ENCODE measurements around the gene RTN4R.
A peak's percentile ranks its signal among the peaks of the same experiment; 100 is the strongest.

Gene RTN4R

DNA sequence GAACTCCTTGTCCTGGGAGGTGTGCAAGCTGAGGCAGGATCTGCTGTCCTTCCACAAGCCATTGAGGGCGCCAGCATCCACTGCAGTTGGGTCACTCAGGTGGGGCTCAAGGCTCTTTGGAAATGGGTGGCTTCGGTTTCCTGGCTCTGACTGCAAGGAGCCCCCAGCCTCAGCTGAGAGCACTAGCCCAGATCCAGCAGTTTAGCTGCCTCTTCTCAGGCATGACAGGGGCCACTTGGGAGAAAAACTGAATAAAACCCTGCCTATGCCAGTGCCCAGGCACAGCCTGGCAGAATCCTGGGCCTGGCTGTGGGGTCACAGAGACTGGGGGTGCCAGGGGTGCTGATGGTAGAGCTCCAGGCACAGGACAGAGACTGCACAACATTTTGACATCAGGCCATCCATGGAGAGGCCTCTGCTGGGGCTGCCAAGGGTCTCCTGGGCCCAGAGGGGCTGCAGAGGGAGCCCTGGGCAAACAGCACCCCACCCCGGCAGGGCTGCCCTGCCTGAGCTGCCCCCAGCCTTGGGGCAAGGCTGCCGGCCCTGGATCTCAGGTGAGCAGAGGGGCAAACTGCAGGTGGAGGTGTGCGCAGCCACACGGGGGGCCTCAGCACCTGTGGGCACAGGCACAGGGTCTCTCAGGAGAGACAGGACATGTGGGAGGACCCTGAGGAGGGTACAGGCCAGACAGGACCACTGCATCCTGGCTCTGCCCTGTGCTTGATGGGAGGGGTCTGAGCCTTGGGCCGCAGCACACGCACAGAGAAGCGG lies 28.3 kb downstream of the RTN4R start:
- DNase-seq, result no peak

DNA sequence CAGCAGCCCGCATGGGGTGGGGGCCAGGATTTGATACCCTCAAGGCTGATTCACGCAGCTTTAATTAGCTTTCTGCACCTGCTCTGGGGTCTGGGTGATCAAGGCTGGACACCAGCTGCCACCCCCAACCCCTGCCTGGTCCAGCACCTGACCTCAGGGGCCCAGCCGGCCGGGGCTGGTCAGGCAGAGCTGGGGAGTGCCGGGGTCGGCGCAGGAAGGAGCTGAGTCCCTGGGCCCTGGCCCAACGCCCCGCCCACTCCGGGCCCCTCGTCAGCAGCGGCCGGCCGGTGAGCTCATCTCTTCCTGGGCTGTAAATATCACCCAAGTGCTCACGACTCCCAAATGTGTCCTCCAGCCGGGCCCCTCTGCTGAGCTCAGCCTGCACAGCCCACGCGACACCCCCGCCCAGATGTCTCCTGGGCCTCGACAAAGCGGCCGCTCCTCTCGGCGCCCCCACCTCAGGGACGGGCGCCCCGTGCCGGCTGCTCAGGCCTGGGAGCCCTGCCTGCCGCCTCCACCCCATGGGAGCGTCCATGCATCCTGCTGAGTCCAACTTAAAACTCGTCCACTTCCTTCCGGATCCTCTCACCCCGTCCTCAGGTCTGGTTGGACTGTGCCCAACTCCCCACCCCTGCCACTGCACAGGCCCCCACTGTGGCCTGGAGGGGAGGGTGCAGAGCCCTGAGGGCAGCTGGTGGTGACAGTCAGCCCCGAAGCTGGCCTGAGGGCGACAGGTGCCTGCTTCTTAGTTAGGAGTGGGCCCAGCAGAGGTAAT lies 29.0 kb downstream of the RTN4R start:
- DNase-seq, result no peak

DNA sequence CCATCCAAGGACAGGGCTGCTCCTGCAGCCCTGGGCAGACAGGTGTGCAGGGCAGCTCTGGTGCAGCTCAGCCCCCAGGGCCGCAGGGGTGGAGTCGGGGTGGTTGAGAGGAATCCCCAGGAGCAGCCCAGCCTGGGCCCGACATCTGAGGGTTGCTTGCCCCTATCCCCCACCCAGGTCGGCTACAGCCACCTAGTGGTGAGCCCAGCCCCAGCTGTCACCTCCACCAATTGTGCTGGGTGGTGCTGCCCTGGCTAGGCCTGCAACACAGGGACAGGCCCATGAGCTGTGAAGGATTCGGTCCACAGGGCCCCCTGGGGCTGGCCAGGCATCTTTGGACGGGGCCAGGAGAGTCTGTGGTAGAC lies 29.6 kb downstream of the RTN4R start:
- DNase-seq, result peak; percentile 51

DNA sequence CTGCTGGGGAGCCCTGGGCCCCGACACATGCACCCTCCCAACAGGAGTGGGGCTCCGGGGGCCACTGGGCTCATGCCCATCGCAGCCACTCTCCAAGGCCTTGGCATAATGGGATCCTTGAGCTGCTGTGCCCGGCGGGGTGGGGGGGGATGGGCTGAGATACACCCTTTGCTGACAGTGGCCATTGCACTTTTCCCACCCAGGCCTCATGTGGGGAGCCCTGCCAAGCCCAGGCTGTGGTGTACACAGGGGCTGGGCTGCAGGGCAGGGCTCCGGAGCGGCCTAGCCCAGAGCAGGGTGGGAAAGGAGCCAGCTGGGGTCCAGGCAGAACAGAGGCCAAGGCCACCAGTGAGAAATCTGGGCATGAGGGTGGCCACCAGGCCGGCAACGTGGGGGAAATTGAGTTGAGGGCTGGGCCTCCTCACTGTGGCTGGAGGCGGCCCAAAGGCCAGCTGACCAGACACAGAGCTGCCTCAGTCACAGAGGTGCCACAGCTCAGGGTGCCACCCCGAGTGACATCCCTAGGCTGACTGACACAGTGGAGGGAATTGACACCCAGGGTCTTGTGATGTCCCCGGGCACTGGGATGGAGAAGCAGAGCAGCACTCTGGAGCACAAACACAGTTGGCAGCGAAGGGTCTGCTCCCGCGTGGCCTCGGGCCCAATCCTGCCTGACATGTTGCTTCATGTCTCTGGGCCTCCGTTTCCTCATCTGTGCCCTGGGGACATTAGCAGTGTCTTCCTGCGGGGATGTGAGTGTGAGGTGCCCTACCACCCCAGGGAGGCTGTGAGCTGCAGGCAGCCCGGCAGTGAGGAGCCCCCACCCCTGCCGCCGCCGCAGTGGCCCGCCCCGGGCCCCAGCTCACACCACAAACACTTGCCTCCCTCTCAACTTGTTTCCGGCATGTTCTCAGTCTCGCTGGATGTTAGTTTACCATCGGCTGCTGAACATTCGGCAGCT lies 30.4 kb downstream of the RTN4R start:
- no peak for DNase-seq

DNA sequence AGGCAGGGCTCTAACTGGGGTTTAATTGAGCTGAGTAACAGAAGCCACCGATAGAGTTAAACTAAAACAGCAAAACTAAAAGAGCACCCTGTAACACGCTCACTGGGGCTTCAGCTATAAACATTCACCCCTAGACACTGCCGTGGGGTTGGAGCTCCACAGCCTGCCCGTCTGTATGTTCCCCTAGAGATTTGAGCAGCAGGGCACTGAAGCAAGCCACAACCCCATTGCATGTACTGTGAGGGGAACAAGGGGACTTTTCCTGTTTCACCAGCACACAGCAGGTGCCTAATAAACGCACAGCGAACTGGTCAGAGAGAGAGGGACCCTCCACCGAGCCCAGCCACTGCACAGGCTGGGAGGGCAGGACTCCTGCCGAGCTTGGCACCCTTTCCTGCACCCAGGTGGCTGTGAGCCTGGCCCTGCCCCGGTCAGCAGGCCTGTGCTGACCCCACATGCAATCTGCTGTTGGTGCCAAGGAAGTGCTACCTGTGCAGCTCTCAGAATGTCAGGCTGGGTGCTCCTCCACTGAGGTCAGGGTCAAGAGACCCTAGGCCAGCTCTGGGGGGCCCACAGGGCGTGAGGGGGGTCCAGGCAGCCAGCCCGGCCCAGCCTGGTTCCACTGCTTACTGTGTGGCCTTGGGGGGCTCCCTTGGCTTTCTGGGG lies 31.9 kb downstream of the RTN4R start:
- no peak for DNase-seq

DNA sequence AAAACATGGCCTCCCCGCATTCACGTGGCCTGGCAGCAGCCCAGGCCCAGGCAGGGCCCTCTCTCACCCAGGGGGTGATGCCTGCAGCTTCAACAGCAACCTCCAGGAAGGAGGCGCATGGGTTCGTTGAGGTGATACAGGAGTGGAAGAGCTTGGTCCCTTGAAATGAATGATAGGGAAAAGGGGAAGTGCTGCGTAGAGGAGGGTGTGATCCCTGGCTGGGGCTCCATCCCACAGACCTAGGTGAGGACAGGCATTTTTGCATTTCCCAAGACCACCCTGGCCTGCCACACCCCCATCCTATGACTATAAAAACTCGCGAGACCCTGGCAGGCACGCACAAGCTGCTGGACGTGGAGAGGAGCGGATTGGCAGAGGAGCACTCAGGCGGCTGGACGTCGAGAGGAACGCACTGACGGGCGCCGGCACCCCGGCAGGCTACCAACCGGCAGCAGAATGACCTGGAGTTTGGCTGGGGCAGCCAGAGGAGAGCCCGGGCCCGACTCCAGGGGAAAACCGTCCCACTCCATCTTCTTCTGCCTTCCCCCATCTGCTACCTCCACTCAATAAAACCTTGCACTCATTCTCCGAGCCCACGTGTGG lies 32.6 kb downstream of the RTN4R start:
- no peak for DNase-seq

DNA sequence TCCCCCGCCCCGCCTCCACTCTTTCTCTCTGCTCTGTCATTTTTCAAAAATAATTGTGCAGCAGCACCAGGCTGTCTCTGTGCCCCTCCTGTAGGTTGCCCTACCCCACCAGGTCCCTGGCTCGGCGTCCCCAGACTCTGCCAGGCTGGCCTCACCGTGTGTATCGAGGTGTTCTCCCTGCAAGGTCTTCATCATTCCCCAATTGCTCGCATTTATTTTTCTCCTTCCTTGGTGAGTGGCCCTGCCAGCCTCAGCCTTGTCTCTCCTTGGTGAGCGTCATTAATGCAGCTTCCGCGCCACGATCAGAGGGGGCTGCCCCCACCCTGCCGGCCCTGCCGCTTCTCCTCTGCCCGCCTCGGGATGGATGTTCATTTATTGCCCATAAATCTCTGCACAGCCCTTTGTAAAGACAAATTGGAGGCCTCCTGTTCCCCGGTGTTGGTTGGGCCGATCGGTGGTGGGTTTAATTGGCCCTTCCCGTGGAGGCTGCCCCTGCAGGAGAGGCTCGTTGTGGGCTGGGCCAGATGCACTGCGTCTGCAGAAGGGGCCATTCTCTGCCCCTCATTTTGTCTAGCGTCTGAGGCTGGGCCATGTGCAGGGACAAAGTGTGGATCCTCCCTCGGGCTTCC lies 33.2 kb downstream of the RTN4R start:
- DNase-seq, result no peak

DNA sequence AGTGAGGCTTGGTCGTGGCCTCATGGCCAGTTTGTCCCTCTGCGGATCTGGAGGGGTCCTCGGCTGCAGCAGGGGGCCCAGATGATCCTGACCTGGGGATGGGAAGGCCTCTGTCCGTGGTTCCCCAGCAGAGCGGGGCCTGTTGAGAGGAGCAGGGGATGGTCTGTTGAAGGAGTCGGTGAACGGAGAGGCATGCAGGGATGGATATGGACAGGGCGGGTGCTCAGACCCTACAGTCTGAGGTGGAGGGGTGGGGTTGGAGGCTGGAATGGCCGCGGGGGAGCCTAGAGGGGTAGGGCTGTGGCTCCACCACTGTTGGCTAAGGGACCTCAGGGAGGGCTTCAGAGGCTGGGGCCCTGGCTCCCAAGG lies 33.8 kb downstream of the RTN4R start:
- no peak for DNase-seq

DNA sequence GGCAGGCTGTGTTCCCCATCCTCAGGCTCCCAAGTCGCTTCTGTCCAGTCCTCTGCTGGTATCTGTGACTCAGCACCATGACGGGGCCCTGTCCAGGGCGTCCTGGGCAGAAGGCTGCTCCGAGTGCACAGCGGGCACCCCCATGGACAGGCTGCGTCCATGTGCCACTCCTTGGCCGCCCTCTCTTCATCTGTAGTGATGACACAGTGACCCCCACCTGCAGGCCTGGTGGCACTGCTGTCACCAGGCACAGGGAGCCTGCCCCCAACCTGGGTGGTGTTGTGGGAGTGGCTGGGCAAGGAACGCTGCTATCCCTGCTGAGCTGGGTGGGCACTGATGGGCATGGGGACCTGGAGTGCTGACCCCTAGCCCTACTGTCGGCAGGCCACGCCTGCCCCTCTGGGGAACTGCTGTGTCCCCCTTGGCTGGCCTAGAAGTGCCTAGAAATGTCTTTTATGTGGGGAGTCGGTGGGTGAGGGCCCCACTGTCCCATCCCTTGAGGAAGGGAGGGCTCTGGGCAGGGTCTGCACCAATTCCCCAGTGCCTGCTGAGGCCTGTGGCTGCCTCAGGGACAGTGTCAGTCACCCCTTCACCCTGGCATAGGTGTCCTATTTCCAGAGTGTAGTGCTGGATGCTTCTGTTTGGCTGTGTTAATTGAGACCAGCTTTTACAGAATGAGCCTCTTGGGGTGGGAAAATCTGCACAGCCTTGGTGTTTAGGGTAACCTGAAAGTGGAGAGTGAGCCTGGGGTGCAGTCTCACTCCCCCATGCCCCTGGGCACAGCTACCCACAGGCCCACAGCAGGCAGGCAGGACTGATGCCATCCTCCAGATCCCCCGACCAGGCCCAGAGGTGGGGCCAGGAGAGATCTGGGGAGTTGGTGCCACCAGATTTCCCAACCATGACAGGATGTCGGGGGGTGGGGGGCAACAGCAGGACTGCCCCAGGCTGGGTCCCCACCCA lies 34.5 kb downstream of the RTN4R start:
- no peak for DNase-seq

DNA sequence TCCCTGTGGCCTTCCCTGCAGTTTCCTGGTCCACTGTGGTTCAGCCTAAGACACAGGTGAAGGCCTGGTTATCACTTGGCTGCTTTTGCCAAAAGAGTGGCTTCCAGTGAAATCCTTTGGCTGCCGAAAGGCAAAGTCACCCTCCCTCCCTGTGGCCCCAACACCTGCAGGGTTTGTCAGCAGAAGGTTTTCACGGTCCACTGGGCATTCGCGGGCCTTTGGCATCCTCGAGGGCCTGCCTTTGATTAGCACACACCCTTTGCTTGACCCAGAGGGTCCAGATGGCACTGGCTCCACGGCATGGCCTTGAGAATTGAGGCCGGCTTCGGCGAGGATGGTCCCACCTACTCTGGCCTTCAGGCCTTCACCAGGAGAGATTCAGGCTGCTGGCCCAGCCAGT lies 35.3 kb downstream of the RTN4R start:
- no peak for DNase-seq

DNA sequence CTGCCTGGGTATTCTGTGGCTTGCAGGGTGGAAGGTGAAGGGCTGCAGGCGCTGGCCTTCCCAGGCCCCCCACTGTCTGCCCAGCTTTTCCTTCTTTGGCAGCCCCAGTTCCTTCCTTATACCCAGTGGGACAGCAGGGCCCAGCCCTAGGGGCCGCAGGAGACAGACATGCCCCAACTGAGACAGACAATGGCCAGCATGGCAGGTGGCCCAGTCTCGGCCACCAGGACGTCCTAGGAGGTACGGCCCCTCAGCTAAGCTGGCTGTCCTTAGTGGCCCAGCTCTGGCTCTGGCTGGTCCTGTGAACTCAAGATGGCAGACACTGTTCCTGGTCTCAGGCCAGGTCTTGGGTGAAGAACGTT lies 35.9 kb downstream of the RTN4R start:
- DNase-seq, result no peak

DNA sequence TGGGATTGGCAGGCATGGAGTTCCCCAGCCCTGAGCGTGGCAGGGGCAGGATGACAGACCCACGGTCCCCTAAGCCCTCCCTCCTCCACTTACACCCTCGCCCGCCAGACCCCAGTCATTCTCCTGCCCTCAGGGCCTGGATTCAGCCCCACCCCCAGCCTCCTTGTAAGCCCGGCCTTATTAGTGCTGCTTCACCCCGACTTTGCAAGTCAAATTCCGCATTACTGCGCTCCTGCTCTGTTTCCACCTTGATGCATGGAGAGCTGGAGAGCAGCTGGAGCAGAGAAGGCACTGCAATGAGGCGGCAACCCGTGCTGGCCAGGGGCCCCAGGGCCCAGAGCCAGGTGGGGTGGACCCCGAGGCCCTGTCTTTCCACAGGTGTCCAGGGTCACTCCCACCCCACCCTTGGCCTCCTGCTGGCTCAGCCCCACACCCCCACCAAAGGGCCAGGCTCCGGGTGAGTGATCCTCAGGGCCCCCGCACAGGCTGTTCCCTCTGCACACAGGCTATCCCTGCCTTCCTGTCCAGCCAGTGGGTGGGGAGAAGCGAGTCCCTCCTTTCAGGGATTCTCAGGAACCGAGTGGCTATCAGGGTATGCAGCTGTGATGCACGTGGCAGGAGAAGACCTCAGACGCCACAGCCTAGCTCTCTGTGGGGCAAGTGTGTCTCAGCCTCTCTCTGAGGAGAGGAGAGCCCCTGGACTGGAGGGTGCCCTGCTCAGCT lies 36.4 kb downstream of the RTN4R start:
- no peak for DNase-seq

DNA sequence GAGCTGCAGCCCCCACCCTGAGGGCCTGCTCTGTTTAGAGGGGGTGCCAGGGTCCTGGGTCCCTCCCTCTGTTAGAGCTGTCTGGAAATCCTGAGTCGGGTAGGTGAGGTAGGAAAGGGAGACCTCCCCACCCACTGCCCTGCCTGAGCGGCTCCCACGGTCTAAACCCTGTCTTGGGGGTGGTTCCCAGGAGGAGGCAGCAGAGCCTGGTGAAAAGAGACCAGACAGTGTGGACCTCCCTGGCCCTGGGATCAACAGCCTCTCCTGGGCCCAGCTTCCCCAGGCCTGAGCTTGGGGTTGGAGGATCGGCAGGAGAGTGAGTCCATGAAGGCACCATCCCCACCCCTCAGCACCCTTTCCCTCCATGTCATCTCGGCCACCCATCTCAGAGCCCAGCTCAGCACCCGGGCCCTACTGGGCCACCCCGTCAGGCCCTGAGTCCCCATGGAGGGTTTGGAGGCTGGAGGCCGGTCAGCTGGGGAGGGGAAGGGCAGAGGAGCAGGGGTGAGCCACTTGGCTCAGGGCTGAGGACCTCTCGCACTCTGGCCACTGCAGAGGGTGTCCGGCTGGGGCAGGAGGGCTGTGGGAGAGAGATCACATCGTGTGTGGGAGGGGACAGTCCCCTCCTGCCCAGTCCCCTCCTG lies 37.2 kb downstream of the RTN4R start:
- no peak for DNase-seq

DNA sequence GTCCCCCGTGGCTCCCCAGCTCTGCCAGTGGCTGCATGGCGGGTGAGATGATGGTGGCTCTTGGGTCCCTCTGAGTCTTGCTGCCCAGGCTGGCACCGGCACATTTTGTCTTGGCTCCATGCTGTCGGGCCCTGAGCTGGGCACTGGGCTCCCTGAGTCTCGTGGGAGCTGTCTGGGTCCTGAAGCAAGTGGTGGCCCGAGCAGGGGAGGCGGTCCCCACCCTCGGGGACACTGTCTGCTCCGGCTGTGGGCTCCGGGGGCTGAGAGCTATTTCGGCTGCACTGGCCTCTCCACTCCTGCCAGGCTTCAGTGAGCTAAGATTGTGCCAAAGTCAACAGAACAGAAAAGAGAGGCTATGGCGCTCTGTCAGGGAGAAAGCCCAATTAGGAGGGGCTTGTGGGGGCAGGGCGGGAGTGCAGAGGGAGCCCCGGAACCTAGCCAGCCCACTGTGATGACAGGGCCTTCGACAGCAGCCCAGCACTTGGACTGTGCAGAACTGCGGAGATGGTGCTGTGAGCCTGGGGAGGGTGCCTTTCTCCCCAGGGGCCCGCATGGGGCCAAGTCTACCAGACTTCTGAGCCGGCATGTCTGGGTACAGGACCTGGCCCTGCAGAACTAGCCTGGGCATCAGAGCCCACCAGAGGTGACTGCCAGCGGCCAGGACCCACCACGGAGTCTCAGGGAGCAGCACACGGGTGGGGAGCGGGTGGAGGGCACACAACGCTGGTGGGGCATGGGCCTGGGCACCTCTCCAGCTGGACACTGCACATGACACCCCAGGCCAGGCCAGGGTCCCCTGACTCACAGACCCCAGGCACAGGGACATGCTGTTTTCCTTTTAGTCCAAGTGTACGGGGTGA lies 38.0 kb downstream of the RTN4R start:
- no peak for DNase-seq

DNA sequence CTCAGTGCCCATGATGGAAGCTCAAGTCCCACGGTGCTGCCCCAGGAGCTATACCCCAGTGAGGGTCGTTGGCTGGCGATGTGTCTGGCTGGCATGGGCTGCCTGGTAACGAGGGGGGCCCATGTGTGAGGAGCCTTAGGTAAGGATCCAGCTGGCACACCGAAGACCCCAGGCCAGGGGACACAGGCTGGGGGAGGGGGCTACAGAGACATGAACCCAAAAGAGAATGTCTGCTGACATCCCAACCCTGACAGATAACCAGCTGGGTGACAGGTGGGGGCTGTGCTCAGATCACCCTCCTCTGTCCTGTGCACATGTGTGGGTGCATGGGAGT lies 39.2 kb downstream of the RTN4R start:
- no peak for DNase-seq

DNA sequence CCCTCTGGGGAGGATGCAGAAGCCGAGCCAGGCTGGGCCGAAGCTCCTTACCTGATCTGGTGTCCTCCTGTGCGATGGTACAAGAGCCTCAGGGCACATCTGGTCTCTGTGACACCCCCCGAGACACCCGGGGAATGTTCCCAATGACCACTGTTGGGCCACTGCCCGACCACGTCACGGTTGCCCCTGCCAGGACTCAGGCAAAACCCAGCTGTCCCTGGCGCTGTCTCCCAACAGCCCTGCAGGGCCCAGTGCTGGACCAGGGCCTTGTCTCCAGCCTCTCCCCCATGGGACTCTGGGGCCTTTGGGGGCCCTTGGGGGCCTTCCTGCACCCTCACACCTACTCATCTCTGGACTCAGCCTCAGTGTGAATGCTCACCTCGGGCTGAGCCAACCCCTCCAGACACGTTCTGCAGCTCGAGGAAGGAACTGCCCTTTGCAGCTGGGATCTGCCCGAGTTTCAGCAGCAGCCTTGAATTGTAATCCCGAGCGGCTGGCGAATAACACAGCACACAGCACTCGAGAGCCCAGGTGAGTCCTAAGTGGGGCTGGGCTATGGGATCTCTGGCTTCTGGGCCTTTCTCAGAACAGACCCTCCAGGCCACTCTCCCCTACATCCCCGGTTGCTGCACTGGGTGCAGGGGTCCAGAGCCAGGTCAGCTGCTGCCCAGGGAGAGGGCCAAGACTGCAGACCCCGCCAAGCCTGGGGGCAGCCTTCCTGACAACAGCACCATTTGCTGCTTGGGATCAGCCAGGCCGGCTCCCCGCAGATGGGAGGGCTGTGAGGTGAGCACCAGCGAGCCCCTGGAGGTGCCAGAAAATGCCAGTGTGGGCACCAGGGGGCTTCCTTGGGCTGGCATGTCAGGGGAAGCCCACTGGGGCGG lies 39.8 kb downstream of the RTN4R start:
- no peak for DNase-seq

DNA sequence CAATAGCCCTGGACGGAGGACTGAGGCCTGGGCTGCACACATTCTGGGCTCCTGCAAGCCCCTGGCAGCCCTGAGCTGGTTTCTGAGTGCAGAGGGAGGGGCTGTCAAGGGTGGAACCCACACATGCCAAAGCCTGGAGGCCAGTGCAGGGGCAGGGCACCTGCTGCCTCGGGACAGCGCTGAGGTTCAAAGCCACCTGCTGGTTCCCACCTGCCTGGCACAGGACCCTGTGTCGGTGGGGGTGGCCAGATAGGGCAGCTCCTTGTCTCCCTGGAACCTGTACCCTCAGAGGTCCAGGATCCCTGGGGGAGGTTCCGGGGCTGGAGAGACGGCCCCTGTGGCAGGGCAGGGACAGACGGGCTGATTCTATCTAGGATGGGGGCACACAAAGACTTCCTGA lies 40.8 kb downstream of the RTN4R start:
- no peak for DNase-seq
